Cardiac muscle cell (in vitro differentiated cells and primary cell): Measurements from ENCODE around the gene MAGI3. TPM values are rescaled to one million over a fixed set of nuclear protein-coding genes. Genes with fewer than 3 reads are reported as not detected.

Experiments used
- DNase-seq, 2 donors: peaks; one replicate each; pipeline versions ENCODE4 v3.0.0 to v3.0.0-alpha.2; 2010 to 2017; ENCODE audit warnings: low read depth in 1 of 2, low spot score in 1 of 2
- H3K27ac ChIP-seq: fragments of 200-600 bp; sonication (generic); 2 replicates; pipeline ENCODE4 v1.5.1; 2016
- H3K27me3 ChIP-seq: fragments of 200-600 bp; sonication (generic); 2 replicates; pipeline ENCODE4 v1.6.0; 2016; ENCODE audit warnings: control low read depth
- H3K36me3 ChIP-seq: fragments of 200-600 bp; sonication (generic); 2 replicates; pipeline ENCODE4 v1.5.1; 2016; ENCODE audit warnings: control low read depth
- H3K4me1 ChIP-seq: fragments of 200-600 bp; sonication (generic); 2 replicates; pipeline ENCODE4 v1.8.1; 2017; ENCODE audit warnings: low read depth, mild to moderate bottlenecking, mixed run types
- H3K4me3 ChIP-seq: fragments of 200-600 bp; sonication (generic); 2 replicates; pipeline ENCODE4 v1.5.1; 2016; ENCODE audit warnings: mild to moderate bottlenecking
- H3K9me3 ChIP-seq: fragments of 200-600 bp; sonication (generic); 2 replicates; pipeline ENCODE4 v1.5.1; 2017; ENCODE audit warnings: low read depth, mild to moderate bottlenecking, control low read depth
- polyA plus RNA-seq: library from polyadenylated mRNA; unstranded; fragments of >200 nt; fragmentation: Nextera tagmentation; extraction: Ambion mirVana; gene quantifications from 2 replicates; pipeline ENCODE4 v1.2.1, GENCODE V29; 2016
- total RNA-seq: library from RNA; depleted of rRNA; stranded (reverse); fragments of >200 nt; gene quantifications from 2 replicates; pipeline ENCODE4 v1.2.3, GENCODE V29; 2016
- TF ChIP-seq, protein P1 (sequence below): IDR thresholded peaks from 2 replicates; pipeline ENCODE4 v1.5.1; 2012; ENCODE audit warnings: low read depth, mild to moderate bottlenecking, low read length

MAGI3 gene
- total and polyA plus RNA-seq, 2 experiments from 2014 or later: 7.3 to 20.6 TPM

DNA sequence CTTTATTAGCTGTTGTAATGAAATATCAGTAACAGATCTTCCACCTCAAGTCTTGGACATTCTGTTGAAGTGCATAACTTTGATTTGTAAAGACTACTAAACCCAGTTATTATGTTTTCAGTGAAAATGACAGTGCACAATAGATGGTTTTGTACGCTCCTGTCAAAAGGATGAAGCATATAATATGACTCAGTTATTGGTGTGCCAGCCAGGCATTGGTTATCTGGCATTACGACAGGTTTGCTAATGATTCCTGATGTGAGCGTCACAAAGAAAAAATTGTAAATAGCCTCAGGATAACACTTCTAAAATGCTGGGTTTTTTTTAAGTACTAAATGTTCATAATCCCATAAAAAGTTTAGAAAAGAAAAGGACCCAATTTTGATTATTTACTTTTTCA is 147.9 kb downstream of the MAGI3 start:
- TF ChIP-seq, protein P1, sequence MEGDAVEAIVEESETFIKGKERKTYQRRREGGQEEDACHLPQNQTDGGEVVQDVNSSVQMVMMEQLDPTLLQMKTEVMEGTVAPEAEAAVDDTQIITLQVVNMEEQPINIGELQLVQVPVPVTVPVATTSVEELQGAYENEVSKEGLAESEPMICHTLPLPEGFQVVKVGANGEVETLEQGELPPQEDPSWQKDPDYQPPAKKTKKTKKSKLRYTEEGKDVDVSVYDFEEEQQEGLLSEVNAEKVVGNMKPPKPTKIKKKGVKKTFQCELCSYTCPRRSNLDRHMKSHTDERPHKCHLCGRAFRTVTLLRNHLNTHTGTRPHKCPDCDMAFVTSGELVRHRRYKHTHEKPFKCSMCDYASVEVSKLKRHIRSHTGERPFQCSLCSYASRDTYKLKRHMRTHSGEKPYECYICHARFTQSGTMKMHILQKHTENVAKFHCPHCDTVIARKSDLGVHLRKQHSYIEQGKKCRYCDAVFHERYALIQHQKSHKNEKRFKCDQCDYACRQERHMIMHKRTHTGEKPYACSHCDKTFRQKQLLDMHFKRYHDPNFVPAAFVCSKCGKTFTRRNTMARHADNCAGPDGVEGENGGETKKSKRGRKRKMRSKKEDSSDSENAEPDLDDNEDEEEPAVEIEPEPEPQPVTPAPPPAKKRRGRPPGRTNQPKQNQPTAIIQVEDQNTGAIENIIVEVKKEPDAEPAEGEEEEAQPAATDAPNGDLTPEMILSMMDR: no peak
- H3K9me3 ChIP-seq: no peaks in the 10 kb centered on the region
- H3K4me1 ChIP-seq: no peaks in the 10 kb centered on the region
- H3K36me3 ChIP-seq: no peaks in the 10 kb centered on the region
- DNase-seq: peak in 1 of 2 donors; percentile 21
- no peaks in the 10 kb centered on the region for H3K27me3 ChIP-seq
- H3K4me3 ChIP-seq: no peak overlapping the region
- no peak overlapping the region for H3K27ac ChIP-seq

DNA sequence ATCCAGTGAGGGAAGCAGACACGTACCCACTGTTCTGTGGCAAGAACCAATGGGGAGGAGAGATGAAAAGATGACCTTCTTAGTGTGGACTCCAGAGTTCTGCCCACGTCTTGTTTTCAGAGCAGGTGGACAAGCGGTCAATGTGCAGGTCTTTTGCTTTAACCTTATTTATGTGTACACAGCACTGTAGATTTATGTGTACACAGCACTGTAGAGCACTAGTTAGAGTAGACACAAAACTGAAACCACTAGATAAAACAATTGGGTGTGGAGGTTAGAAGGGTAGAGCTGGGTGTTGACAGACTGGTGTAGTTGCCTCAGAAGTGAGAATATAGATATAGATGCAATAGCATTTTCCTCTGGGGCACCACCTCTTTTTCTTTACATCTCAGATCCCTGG is 150.0 kb downstream of the MAGI3 start:
- TF ChIP-seq, protein P1: no peak
- no peaks in the 10 kb centered on the region for H3K36me3 ChIP-seq
- H3K4me3 ChIP-seq: no peak overlapping the region
- no peaks in the 10 kb centered on the region for H3K4me1 ChIP-seq
- no peaks in the 10 kb centered on the region for H3K27me3 ChIP-seq
- no peaks in the 10 kb centered on the region for H3K9me3 ChIP-seq
- H3K27ac ChIP-seq: no peak overlapping the region
- DNase-seq: no peak

DNA sequence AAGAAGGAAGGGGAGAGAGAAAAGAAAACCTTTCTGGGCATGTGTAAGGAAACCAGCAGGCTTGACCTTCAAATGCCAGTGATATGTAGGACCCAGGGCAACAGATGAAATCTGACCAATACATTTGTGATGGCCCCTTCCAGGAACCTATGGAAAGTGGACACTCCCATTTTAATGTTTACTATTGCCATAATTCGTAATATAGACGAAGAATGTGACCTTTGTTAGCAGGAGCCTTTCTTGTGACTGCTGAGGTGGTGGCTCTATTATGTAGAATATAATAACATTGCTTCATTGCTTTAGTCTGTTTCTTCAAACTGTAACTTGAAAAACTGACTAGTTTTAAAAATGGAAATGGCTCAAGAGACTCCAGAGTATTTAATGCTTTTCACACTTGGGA is 150.8 kb downstream of the MAGI3 start:
- H3K4me1 ChIP-seq: no peaks in the 10 kb centered on the region
- no peak overlapping the region for H3K4me3 ChIP-seq
- TF ChIP-seq, protein P1: no peak
- H3K9me3 ChIP-seq: no peaks in the 10 kb centered on the region
- H3K27ac ChIP-seq: no peak overlapping the region
- H3K36me3 ChIP-seq: no peaks in the 10 kb centered on the region
- no peak for DNase-seq
- H3K27me3 ChIP-seq: no peaks in the 10 kb centered on the region

DNA sequence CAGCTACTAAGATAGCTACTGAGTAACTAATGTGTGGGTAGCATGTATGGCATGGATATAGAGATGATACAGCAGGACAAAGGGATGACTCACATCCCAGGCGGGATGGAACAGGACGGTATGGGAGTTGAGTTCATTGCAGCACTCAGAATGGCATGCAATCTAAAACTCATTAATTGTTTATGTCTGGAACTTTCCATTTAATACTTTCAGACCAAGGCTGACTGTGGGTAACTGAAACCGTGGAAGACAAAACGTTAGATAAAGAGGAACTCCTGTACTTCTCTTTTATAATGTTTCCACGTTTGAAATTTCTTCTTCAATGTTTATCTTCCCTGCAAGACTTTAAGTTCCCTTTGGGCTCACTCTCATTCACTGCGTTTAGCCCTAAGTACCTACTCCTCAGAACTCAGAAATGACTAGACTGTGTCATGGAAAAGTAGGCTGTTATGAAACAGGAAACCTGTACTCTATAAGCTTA is 151.9 kb downstream of the MAGI3 start:
- no peaks in the 10 kb centered on the region for H3K9me3 ChIP-seq
- TF ChIP-seq, protein P1: no peak
- no peak overlapping the region for H3K4me3 ChIP-seq
- peak in 1 of 2 donors; percentile 65 for DNase-seq
- no peak overlapping the region for H3K27ac ChIP-seq
- H3K27me3 ChIP-seq: no peaks in the 10 kb centered on the region
- no peaks in the 10 kb centered on the region for H3K4me1 ChIP-seq
- H3K36me3 ChIP-seq: no peaks in the 10 kb centered on the region

DNA sequence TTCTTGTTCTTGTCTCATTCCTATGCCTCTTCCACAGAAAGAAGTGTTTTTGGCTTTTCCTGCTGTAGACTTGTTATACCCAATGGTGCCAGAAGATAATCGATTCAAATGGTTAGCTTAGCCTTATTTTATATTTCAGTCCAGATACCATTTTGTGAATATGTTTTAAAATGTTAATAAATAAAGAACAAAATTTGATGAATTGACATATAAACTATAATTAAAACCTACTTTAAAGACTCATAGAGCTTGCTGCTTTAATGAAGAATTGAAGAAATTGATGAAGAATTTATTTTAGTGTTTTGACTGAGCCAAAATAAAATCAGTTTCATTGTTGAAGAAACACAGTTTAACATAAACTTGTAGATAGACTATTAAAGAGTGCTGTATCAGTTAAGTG is 152.8 kb downstream of the MAGI3 start:
- Histone ChIP-seq H3K4me3 (no peak overlapping the region), H3K27me3 (no peaks in the 10 kb centered on the region), H3K36me3 (no peaks in the 10 kb centered on the region), H3K27ac (no peak overlapping the region), H3K4me1 (no peaks in the 10 kb centered on the region), H3K9me3 (no peaks in the 10 kb centered on the region)
- DNase-seq: no peak
- TF ChIP-seq, protein P1: no peak

DNA sequence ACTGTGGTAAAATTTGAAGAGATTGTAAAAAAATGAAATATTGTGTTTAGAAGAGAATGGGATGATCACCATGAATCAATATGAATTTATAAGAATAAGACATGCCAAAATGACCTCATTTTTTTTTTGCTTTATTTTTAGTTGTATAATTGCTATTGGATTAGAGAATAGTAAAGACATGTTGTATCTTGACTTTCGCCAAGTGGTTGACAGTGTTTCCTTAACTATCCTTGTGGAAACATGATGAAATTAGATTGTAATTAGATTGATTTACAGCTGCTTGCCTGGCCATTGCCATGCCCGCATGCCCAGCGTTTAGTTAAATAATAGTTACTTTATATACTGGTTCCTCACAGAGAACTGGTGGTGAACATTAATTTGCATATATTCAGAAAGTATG is 154.9 kb downstream of the MAGI3 start:
- H3K4me3 ChIP-seq: no peak overlapping the region
- TF ChIP-seq, protein P1: no peak
- no peaks in the 10 kb centered on the region for H3K9me3 ChIP-seq
- no peak overlapping the region for H3K27ac ChIP-seq
- no peaks in the 10 kb centered on the region for H3K36me3 ChIP-seq
- H3K27me3 ChIP-seq: no peaks in the 10 kb centered on the region
- H3K4me1 ChIP-seq: no peaks in the 10 kb centered on the region
- DNase-seq: no peak
